HG03039 (cell line): ENCODE data around the gene TLK1.

Experiments used
- ATAC-seq: cut with Tn5 transposase; IDR thresholded peaks from one replicate; pipeline ENCODE4 v1.9.1; 2021; ENCODE audit warnings: mild to moderate bottlenecking, moderate library complexity; ENCODE audit not compliant: unreplicated experiment

TLK1 gene

DNA sequence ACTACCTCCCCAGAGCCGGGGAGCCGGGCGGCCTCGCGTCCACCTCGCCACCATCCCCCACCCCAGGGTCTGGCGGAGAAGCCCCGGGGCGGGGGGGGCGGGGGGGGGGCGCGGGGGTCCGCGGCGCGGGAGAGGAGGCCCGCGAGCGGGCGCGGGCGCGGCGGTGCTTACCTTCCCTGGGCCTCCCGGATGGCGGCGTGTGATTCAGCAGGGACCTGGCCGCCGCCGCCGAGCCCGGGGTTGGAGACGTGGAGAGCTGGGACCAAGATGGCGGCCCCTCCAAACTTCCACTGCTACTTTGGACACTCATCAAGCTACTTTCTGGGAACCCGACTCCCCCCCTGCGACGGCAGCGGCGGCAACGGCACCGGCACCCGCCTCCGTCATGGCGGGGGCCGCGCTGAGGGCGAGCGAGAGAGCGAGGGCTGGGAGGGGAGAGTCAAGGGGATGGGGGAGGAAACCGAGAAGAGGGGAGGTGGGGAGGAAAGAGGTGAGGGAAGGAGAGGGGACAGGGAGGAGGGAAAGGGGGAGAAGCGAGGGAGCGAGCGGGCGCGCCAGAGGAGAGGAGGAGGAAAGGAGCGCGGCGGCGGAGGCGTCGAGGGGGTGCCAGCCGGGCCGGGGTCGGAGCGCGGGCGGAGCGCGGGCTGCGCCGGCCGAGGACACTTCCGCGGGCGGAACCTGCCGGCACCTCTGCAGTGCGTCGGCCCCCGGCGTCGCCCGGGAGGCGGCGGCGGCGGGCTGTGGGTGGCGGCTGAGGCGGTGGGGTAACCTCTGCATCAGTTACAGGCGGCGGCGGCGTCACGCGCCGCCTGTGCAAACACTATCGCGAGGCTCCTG, at the start of gene TLK1:
TSS of gene TLK1 (minus strand) at position 775 of the 837 bp plus-strand sequence. CDS start at position 310, 465 bp downstream.
- ATAC-seq: peak; percentile 52

DNA sequence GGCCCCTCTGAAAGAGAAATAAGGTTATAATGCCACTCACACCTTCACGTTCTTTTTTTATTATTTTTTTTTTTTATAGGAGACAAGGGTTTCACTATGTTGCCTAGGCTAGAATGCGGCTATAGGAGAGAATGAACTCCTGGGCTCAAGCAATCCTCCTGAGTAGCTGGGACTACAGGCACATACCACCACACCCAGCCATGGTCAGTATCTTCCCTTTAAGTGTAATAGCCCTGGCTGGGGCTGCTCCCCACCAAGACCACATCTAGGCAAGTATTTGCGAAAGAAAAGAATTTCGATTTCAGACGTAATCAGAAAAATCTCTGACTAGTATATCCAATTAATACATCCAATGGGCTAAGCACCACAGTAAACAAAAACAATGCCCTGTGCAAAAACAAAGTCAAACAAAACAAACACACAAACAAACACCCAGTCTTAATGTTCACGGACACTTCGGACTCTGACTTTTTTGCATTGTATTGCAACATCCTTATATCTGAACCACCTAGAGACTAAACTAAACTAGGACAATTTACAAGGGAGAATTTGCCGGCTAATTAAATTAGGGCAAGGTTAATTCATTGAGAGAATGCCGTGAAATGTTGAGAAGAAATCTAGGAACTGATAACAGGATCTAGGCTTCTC, 49.6 kb upstream of the TLK1 start:
- ATAC-seq: no peak

DNA sequence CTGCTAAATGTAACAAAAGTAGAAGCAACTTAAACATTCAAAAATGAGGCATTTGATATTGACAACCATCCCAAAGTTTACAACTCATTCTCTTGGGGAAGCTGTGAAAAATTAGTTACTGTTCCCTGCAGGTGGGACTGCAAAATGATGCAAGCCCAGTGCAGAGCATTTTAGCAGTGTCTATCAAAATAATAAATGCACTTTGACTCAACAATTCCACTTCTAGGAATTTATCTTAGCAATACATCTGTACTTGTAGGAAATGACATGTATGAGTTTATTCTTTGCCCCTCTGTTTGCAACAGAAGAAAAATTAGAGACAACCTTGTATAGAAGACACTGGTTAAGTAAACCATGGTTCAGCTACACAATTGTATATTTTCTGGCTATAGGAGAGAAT, 48.0 kb upstream of the TLK1 start:
- no peak for ATAC-seq

DNA sequence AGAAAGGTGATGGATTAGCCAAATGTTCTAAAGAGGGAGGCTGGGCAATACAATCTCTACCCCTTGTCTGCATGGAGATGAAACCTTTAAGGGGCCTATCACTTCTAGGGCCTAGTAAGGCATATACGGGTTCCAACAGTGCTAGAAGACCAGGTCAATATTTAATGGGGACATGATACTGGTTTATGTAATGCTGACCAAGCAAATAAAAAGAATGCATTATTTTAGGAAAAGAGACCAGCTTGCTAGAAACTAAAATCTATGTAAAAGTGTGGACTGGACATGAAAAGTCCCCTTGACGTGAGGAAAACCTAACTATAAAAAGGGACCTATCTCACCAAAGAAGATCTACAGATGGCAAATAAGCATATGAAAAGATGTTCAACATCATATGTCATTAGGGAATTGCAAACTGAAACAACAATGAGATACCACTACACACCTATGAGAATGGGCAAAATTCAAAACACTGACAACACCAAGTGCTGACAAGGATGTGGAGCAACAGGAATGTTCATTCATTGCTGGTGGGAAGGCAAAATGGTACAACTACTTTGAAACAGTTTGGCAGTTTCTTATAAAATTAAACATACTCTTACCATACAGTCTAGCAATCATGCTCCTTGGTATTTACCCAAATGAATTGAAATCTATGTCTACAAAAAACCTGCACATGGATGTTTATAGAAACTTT, 45.9 kb upstream of the TLK1 start:
- ATAC-seq: no peak

DNA sequence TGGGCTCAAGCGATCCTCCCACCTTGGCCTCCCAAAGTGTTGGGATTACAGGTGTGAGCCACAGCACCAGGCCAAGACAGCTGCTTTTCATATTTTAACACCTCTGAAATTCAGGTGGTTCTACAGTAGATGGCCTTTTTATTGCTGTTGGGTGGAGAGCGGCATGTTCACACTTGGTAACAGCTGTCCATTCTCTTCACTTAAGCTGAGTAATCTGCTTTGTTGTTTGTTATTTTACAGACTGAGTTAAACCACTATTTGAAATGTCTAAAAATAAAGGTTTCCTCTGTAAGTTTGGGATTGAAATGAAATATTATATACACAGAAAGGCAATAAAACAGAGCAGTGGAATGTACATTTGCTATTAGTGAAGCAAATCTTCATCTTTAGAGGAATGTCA, 44.9 kb upstream of the TLK1 start:
- no peak for ATAC-seq

DNA sequence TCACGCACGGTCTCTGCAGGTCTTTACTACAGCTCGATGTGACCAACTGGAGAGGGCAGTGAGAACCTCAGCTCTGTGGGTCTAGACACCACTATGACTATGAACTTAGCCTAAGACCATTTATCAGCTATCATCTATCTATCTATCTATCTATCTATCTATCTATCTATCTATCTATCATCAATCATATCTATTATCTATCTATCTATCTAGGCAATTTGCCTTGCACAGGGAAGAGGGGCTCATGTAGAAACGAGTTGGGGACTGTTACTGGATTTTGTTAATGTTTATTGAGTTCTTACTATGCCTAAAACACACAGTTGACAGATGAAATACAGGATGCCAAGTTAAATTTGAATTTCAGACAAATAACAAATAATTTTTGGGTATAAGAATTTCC, 41.1 kb upstream of the TLK1 start:
- ATAC-seq: no peak

DNA sequence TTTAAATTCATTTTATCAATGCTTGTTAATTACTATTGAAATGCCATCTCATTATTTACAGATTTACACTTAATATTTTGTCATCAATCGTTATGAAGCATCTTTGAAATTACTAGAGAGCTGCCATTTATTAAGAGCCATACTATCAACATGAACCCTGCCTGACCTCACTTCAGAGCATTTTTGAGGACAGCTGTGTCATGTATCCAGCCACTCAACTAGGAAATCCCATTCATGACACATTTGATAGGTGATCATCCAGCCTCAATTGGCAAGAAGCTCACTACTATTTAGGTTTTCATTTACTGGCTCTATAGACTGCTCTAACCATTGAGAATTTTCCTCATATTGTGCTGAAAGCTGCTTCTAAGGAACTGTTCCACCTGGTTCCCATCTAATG, 40.6 kb upstream of the TLK1 start:
- no peak for ATAC-seq

DNA sequence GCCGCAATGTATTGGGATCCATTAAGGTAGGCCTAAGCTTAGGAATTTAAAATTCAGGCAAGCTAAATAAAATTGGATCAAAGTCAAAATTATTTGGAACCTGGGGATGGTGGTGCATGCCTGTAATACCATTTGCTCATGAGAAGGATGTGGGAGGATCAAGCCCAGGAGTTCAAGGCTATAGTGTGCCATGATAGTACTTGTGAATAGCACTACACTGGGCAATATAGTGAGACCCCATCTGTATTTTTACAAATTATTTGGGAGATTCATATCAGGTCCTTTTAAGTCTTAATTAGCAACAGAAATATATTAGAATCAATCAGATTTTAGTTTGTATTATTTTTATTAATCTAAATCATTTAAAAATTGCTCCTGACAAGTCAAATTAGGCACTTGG, 39.8 kb upstream of the TLK1 start:
- no peak for ATAC-seq

DNA sequence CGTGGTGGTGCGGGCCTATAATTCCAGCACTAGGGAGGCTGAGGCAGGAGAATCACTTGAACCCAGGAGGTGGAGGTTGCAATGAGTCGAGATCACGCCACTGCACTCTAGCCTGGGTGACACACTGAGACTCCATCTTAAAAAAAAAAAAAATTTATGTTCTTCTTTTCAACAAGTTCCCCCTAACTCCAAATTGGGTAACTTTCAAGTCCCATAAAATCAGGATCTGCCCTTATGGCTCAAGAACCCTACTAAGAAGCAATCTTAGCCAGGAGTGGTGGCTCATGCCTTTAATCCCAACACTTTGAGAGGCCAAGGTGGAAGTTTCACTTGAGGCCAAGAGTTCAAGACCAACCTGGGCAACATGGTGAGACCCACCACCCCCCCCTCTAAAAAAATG, 30.3 kb upstream of the TLK1 start:
- no peak for ATAC-seq

DNA sequence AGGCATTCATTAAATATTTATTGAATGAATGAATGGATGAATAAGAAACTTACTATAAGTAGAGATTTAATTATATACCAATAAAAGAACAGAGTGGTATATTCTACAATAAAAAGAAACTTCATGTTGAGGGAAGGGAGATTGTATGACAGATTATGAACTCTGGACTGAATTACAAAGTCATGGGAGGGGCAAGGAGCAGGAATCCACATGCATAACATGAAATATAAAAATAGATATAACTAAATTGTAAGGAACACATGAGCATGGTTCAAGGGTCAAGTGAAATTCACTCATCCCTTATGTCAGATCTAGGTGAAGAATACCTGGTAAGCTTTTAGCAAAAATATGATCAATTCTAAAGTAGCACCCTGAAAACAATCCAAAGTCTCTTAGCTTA, 27.1 kb upstream of the TLK1 start:
- no peak for ATAC-seq

DNA sequence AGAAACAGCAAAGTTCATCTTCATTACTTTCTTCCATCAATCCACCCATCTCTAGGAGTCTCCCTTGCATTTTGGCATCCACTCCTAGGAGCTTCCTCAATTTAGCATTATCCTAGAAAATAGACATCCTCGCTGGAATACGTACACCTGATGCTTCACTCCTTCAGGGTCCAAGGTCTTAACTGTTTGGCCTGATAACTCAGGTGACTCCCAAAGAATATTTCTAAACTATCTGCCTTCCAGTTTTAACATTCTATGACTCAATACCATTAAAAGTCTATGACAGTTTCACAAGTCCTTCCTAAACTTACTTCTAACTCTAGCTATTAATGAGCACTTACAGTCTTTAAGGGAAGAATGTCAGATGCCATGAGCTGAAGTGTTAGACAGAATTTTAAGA, 26.5 kb upstream of the TLK1 start:
- no peak for ATAC-seq

DNA sequence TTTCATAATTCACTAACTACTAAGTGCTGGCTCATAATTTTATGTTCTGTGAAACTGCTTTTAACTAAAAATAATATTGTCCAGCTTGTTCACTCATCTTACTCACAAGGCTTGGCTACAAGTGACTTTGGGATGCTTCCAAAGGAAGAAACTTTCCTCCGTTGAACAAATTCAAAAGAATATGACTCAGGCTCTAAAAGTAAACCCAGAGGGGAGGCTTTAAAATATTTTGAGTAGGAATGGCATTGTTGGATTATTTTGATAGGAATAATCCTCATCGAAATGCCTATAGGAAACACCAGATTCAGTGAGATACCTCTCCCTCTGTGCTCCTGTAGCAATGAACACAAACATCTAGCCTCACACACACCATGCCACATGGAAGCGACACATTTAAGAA, 25.2 kb upstream of the TLK1 start:
- ATAC-seq: no peak

DNA sequence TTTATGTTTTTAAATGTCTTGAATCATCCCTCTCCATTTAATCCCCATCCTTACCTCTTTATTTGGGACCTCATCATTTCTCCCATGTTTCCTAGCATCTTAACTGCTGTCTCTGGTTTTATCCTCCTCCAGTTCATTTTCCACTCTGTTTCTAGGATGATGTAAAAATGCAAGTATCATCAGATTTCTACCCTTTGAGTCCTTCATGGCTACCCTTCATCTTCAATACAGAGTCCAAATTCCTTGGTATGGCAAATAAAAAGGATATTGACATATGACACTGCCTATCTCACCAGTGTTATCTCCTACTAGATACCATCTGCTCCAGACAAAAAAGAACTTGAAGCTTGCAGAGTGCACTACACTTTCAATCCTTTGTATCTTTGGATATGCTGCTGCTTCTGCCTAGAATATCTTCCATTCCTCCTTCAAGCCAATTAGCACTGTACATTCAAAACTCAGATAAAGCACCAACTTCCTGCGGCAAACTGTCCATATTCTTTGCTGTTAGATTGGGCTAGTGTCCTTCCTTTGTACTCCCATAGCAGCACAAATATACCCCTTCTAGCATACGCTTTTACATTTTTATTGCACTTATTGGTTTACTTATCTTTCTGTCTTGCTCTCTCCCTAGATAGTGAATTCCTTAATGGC, 24.6 kb upstream of the TLK1 start:
- ATAC-seq: no peak

DNA sequence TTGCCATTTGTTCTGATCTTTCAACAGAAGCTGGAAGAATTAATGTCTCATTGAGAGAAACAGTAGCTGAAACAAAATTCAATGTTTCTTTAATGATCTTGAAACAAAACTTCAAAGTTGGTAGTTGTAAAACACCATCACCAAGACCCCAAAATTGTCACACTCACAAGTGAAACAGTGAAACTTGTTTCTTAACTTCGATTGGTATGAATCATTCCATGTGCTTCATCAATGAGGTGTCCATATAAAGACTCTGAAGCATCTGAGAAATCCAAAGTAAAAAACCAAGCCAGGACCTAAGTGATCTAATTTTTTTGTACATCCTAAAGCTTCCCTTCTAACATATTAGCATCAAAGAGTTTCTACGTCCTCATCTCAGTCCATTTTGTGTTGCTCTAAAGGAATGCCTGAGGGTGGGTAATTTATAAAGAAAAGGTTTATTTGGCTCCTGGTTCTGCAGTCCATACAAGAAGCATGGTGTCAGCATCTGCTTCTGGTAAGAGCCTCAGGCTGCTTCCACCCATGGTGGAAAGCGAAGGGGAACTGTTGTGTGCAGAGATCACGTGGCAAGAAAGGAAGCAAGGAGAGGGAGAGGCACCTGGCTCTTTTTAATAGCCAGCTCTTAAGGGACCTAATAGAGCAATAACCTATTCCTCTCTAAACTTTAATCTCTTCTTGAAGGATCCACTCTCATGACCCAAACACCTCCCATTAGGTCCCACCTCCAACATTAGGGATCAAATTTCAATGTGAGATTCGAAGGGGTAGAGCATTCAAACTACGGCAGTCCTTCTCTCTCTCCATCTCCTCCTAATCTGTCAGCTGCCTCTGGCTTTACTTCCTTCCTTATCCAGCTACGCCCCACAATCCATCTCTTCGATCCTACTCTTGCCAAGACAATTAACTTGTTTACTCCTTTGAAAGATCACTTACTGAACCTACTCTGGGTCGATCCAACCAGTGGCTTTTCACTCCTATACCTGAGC, 20.7 kb upstream of the TLK1 start:
- ATAC-seq: no peak

DNA sequence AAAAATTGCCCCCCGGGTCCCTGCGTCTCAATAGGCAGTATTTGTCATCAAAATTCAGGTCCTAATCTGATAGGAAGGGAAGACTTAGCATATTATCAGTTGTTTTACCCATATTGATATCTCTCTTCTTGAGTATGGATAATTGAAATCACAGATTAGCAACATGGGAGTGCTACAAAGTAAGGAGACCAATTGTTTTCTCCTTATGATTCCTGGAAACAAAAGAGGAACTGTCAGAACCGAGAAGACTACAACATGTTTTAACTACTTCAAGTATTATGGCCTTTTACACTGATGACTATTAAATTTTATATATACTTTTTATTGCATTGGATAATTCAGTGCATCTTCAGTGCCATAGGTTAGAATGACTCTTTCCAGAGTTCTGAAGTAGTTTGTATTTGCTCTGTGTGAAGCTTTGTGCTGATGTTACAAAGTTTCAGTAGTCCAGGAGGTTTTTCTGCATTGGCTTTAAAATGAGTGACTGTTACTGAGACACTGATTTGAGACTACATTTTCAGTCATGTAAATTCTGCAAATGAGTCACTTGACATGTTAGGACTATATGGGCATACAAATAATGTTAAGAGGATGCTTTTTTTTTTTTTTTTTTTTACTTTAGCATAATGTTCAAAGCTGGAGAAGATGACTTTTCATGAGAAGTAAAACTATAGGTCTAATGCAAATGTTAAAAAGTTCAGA, 19.7 kb upstream of the TLK1 start:
- ATAC-seq: no peak

DNA sequence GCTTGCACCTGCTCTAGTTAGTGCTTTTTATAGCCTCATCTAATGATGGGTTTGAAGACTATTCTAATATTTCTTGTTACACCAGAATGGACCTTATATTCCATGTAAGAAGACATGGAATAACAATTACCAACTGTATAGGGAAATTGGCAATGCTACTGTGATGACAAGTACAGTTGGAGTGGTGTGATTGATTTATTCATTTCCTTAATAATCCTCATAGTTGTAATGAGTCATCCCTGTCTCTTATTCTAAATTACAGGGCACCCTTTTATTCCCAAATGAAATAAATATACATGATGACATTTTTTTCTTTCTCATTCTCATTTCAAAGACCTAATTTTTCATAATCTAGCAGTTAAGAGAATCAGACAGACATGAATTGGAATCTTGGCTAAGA, 18.3 kb upstream of the TLK1 start:
- no peak for ATAC-seq

DNA sequence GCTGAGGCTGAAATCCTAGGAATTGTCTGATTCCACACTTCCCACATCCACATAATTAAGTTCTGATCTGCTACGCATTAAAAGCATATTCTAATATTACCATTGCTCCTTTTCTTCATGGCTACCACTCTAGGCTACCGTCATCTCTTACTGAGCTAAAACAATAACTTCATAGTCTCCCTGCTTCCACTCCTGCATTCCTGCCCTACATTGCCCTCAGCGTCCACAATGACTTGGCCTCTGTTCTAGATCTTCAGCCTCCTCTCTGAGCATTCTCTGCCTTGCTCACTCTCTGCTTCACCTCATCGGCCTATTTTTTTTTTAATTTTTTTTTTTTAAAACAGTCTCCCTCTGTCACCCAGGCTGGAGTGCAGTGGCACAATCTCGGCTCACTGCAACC, 15.8 kb upstream of the TLK1 start:
- ATAC-seq: no peak

DNA sequence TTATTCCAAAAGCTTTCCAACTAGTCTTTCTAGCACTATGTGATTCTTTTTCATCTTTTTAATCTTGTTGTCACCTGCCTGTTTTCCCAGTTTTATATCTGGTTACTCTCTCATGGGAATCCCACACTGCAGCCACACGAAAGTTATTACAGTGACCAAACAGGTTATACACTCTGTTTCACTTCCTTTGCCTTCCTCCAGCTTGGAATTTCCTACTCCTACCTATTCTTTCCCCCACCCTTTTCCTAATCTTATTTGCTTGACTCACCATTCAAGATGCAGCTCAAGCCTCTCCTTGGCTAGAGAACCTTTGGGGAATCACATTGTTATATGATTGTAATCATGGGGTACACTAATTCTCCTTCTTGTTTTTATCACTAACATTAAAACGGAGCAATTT, 13.4 kb upstream of the TLK1 start:
- ATAC-seq: no peak

DNA sequence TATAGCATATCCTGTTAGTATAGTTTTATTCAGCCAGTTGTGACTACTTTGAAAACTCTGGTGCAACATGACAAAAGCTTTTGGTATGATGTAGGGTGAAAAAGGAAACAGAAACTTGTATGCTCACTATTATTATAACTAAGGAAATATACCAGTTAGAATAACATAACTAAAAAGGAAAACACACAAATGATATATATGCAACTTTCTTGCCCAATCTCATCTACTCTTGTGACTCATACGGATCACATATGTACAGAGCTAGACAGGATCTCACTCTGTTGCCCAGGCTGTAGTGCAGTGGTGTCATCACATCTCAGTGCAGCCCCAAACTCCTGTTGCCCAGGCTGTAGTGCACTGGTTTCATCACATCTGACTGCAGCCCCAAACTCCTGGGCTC, 12.4 kb upstream of the TLK1 start:
- ATAC-seq: no peak

DNA sequence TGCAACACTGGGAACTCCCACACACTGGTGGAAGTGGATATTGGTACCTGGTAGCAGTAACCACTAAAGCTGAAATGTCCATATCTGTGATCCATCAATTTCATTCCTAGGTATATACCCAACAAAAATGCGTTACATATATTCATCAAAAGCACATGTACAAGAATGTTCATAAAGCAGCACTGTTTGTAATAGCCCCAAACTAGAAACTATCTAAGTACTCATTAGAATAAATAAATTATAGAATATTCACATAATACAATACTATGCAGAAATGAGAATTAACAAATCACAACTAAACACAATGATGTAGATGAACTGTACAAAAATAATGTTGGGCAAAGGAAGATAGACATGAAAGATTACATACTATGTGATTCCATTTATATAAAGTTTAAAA, 11.1 kb upstream of the TLK1 start:
- no peak for ATAC-seq
